ENCODE measurements around the gene GCN1. TPM values are rescaled to one million over a fixed set of nuclear protein-coding genes. Genes with fewer than 3 reads are reported as not detected.

Gene GCN1
- total and polyA plus RNA-seq, 2 donors (not counting 3 experiments of a cell fraction or from before 2014, with no cell fraction given) = 30.1 to 101 TPM

DNA sequence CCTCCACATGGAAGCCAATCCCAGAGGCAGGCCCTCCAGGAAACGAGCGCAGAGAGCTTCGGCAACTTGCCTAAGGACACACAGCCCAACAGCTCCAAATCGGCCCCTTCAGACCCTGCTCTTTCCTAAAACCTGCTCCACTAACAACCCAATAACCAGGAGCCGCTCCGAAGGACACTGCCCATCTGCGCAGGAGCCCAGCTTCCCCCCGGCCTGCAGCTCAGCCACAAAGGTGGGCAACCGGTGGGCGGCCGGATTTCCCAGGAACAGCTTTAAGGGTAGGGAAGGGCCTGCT lies 91.5 kb downstream of the GCN1 start:
- FAIRE-seq (no peak), DNase-seq (ENCODE audit: low read depth, low spot score) (no peak)
- Histone ChIP-seq H3K36me3 (ENCODE audit: control insufficient read depth in 2 of 2, extremely low read depth in 1 of 2, insufficient read depth in 2 of 2, low read length in 2 of 2) (peaks cover 5 to 39% of the 10 kb centered on the region in 2 experiments), H3K4me3 (replicated peaks in 1 of 3; ENCODE audit: insufficient read depth in 1 of 3, low read depth in 1 of 3, low read length in 3 of 3) (no peak overlapping the region), H3K9me3 (replicated peaks; ENCODE audit: control insufficient read depth, insufficient read depth, low read length) (no peaks in the 10 kb centered on the region), H3K79me2 (ENCODE audit: control insufficient read depth, insufficient read depth, low read length) (peaks cover 76% of the 10 kb centered on the region), H3K4me2 (ENCODE audit: insufficient read depth, low read length) (no peak overlapping the region), H2AFZ (ENCODE audit: low read depth, low read length) (no peak overlapping the region), H3K9me1 (replicated peaks; ENCODE audit: control insufficient read depth, extremely low read depth, insufficient read depth, low read length) (no peaks in the 10 kb centered on the region), H3K4me1 (ENCODE audit: control insufficient read depth, extremely low read depth, insufficient read depth, low read length) (no peaks in the 10 kb centered on the region), H3K27me3 (ENCODE audit: control insufficient read depth in 2 of 2, insufficient read depth in 2 of 2, low read length in 2 of 2) (no peaks in the 10 kb centered on the region), H3K27ac (ENCODE audit: insufficient read depth, low read depth, low read length) (no peak overlapping the region), H4K20me1 (replicated peaks; ENCODE audit: control insufficient read depth, extremely low read depth, insufficient read depth, low read length) (peaks cover 3% of the 10 kb centered on the region), H3K9ac (replicated peaks; ENCODE audit: extremely low read depth, insufficient read depth, low read length) (no peak overlapping the region)
- POLR2A ChIA-PET = no interaction called here
- intact Hi-C loops (cut with micrococcal nuclease) = no loop called here
- CTCF ChIA-PET = interaction anchor here (1.2 to 1.3 kb wide), 2 partner anchors 8 to 16 kb away, joined by 4 to 5 read pairs; no protein-coding TSS in a partner anchor
- BruUV-seq (replicated peaks) = no TSS peak
- dilution Hi-C loops (cut with MboI; ENCODE audit: extremely low pct_ligation_motif_present, low sequenced_read_pairs) = no loop called here
- TF ChIP-seq, protein P1, sequence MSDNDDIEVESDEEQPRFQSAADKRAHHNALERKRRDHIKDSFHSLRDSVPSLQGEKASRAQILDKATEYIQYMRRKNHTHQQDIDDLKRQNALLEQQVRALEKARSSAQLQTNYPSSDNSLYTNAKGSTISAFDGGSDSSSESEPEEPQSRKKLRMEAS (IDR thresholded peaks at IDR 0.05; ENCODE audit: insufficient read depth, insufficient read length) = no peak
- no peak for TF ChIP-seq GATA2 (IDR thresholded peaks at IDR 0.05; ENCODE audit: insufficient read depth, insufficient read length, low read depth, low read length)
- no peak for TF ChIP-seq EZH2 (IDR thresholded peaks at IDR 0.05; ENCODE audit: borderline replicate concordance, low read depth, low read length, severe bottlenecking)
- TF ChIP-seq POLR2A (IDR thresholded peaks at IDR 0.05; ENCODE audit: low read depth, low read length) = no peak
- TF ChIP-seq MYC (IDR thresholded peaks at IDR 0.05; ENCODE audit: low read depth, low read length) = no peak
- TF ChIP-seq JUN (IDR thresholded peaks at IDR 0.05; ENCODE audit: borderline replicate concordance, insufficient read depth, insufficient read length, low read depth) = no peak
- no peak for TF ChIP-seq POLR2AphosphoS5 (IDR thresholded peaks at IDR 0.05; ENCODE audit: insufficient read depth, low read depth, low read length)
- TF ChIP-seq, protein P2, sequence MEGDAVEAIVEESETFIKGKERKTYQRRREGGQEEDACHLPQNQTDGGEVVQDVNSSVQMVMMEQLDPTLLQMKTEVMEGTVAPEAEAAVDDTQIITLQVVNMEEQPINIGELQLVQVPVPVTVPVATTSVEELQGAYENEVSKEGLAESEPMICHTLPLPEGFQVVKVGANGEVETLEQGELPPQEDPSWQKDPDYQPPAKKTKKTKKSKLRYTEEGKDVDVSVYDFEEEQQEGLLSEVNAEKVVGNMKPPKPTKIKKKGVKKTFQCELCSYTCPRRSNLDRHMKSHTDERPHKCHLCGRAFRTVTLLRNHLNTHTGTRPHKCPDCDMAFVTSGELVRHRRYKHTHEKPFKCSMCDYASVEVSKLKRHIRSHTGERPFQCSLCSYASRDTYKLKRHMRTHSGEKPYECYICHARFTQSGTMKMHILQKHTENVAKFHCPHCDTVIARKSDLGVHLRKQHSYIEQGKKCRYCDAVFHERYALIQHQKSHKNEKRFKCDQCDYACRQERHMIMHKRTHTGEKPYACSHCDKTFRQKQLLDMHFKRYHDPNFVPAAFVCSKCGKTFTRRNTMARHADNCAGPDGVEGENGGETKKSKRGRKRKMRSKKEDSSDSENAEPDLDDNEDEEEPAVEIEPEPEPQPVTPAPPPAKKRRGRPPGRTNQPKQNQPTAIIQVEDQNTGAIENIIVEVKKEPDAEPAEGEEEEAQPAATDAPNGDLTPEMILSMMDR (IDR thresholded peaks at IDR 0.05; ENCODE audit: extremely low read depth in 1 of 2, insufficient read depth in 1 of 2, low read depth in 1 of 2, low read length in 2 of 2) = no peak
- no peak for TF ChIP-seq FOS (IDR thresholded peaks at IDR 0.05; ENCODE audit: borderline replicate concordance, insufficient read depth, low read length)

Measured in endothelial cell of umbilical vein (primary cell).